ENCODE data around the gene TSPAN5.

- TF ChIP-seq CTCF (IDR thresholded peaks at IDR 0.05) (no peak), POLR2A (IDR thresholded peaks at IDR 0.05) (no peak)
Measured at GRCh38 chr4:98694076-98694475, 35.7 kb upstream of the TSPAN5 start.

Measured in testis (tissue), 2 donors.